ENCODE data around the gene DNAAF1. TPM values are rescaled to one million over a fixed set of nuclear protein-coding genes. Genes with fewer than 3 reads are reported as not detected.

Gene DNAAF1
- total and polyA plus RNA-seq, 2 of the 8 experiments (the other 6 are each of a cell fraction or from before 2014, with no cell fraction given): 0.09 to 0.15 TPM

- TF ChIP-seq ATF3 (IDR thresholded peaks at IDR 0.05; ENCODE audit: insufficient read depth, low read depth, low read length) (peak; percentile 84; the same call in 1 of the 2 replicates), BRCA1 (IDR thresholded peaks at IDR 0.05; ENCODE audit: low read depth, low read length) (no peak), ATF2 (IDR thresholded peaks at IDR 0.05; ENCODE audit: low read length) (no peak), CTBP2 (IDR thresholded peaks at IDR 0.05; ENCODE audit: borderline replicate concordance, insufficient read depth, insufficient read length, low read length) (no peak), POU5F1 (IDR thresholded peaks at IDR 0.05; ENCODE audit: low read depth, low read length) (no peak), POLR2AphosphoS5 (IDR thresholded peaks at IDR 0.05; ENCODE audit: low read depth, low read length) (no peak), FOSL1 (IDR thresholded peaks at IDR 0.05; ENCODE audit: insufficient read depth, low read depth, low read length) (no peak), CHD1 (IDR thresholded peaks at IDR 0.05; ENCODE audit: low read depth, low read length) (no peak), RFX5 (IDR thresholded peaks at IDR 0.05; ENCODE audit: borderline replicate concordance, low read depth, low read length) (no peak), CHD2 (IDR thresholded peaks at IDR 0.05; ENCODE audit: low read length) (no peak), TCF12 (IDR thresholded peaks at IDR 0.05; ENCODE audit: low read depth, low read length) (no peak), CEBPB (IDR thresholded peaks at IDR 0.05; ENCODE audit: low read depth, low read length) (no peak), EP300 (IDR thresholded peaks at IDR 0.05; ENCODE audit: borderline replicate concordance in 1 of 2, low read depth in 2 of 2, low read length in 2 of 2) (no peak), EGR1 (IDR thresholded peaks at IDR 0.05; ENCODE audit: borderline replicate concordance, low read depth, low read length) (peak; percentile 85; the same call in 1 of the 2 replicates), TBP (IDR thresholded peaks at IDR 0.05; ENCODE audit: low read depth, low read length) (peak; percentile 14; the same call in 1 of the 2 replicates), SAP30 (IDR thresholded peaks at IDR 0.05; ENCODE audit: insufficient read depth, insufficient replicate concordance, low read length) (no peak), BCL11A (IDR thresholded peaks at IDR 0.05; ENCODE audit: low read depth in 2 of 2, low read length in 2 of 2) (no peak), E2F6 (IDR thresholded peaks at IDR 0.05) (no peak)
Observed at GRCh38 chr16:84144859-84145639, at the start of gene DNAAF1, which contains the start of gene HSDL1 (continued).

Measured in H1 (cell line).